Urothelium cell line (cell line): ENCODE results near the gene CYB5R3.
"Not testable (repeated sequence)": the region's sequence is repeated elsewhere in the genome, so short reads cannot be mapped to it uniquely, and the experiment has no call there.

Source experiments
- DNase-seq: peaks from one replicate; pipeline ENCODE4 v3.0.0; 2011; ENCODE audit warnings: low spot score, mixed read lengths
- FAIRE-seq: peaks from 2 replicates; lab custom pipeline; 2011; peaks lifted over from hg19 to GRCh38; lab: Jason Lieb, UNC

The CYB5R3 gene

GRCh38 chr22:42626431-42626830, 22.8 kb downstream of the CYB5R3 start:
- DNase-seq (no peak), FAIRE-seq (no peak)

- FAIRE-seq: no peak
These were observed 23.8 kb downstream of the CYB5R3 start for GRCh38 chr22:42625416-42625815.

GRCh38 chr22:42624551-42625106, 24.6 kb downstream of the CYB5R3 start:
- FAIRE-seq (no peak), DNase-seq (no peak)

More at GRCh38 chr22:42625416-42625815, 23.8 kb downstream of the CYB5R3 start:
- DNase-seq: no peak

GRCh38 chr22:42623756-42624441, 25.3 kb downstream of the CYB5R3 start:
- no peak for FAIRE-seq

GRCh38 chr22:42623301-42623751, 25.9 kb downstream of the CYB5R3 start:
- DNase-seq (no peak), FAIRE-seq (no peak)

More at GRCh38 chr22:42623756-42624441, 25.3 kb downstream of the CYB5R3 start:
- DNase-seq: no peak

GRCh38 chr22:42622061-42622710, 27.0 kb downstream of the CYB5R3 start:
- FAIRE-seq: no peak
- DNase-seq: no peak

- FAIRE-seq (peak; percentile 78), DNase-seq (peak; percentile 87)
These were observed 27.6 kb downstream of the CYB5R3 start for GRCh38 chr22:42621505-42622002.

- DNase-seq (no peak), FAIRE-seq (no peak)
These were observed 29.1 kb downstream of the CYB5R3 start for GRCh38 chr22:42620084-42620483.

GRCh38 chr22:42619261-42620063, 29.7 kb downstream of the CYB5R3 start:
- no peak for DNase-seq
- FAIRE-seq: peak; percentile 5

- FAIRE-seq (no peak), DNase-seq (no peak)
These were observed 31.8 kb downstream of the CYB5R3 start for GRCh38 chr22:42617155-42617983.

- not testable (repeated sequence) for DNase-seq, FAIRE-seq
These were observed 33.4 kb downstream of the CYB5R3 start for GRCh38 chr22:42615860-42616175.

GRCh38 chr22:42615092-42615859, 33.9 kb downstream of the CYB5R3 start:
- DNase-seq: peak; percentile 87
- peak; percentile 97 for FAIRE-seq

- FAIRE-seq: peak; percentile 72
These were observed 34.7 kb downstream of the CYB5R3 start, which contains the start of gene POLDIP3 for GRCh38 chr22:42614312-42615091. TSS of gene POLDIP3 (minus strand) at chr22:42614883. CDS start at chr22:42614857, 26 bp downstream.

GRCh38 chr22:42613872-42614301, 35.3 kb downstream of the CYB5R3 start:
- FAIRE-seq: no peak

More at GRCh38 chr22:42614312-42615091, 34.7 kb downstream of the CYB5R3 start, which contains the start of gene POLDIP3:
- peak; percentile 99 for DNase-seq

GRCh38 chr22:42612336-42612735, 36.9 kb downstream of the CYB5R3 start:
- no peak for DNase-seq
- FAIRE-seq: no peak

More at GRCh38 chr22:42613872-42614301, 35.3 kb downstream of the CYB5R3 start:
- no peak for DNase-seq

- FAIRE-seq: no peak
These were observed 38.1 kb downstream of the CYB5R3 start for GRCh38 chr22:42611051-42611450.

GRCh38 chr22:42610186-42610585, 39.0 kb downstream of the CYB5R3 start:
- DNase-seq: no peak
- no peak for FAIRE-seq

More at GRCh38 chr22:42611051-42611450, 38.1 kb downstream of the CYB5R3 start:
- no peak for DNase-seq

- FAIRE-seq: no peak
- DNase-seq: no peak
These were observed 40.3 kb downstream of the CYB5R3 start for GRCh38 chr22:42608823-42609361.
